HUES64 (cell line): Measurements from ENCODE around the gene SLC2A6.

Experiments
- H3K27ac ChIP-seq: 2 replicates; pipeline ENCODE4 v1.7.0; 2013; ENCODE audit warnings: low read depth, low read length, inconsistent platforms
- H3K27me3 ChIP-seq: 2 replicates; pipeline ENCODE4 v1.6.1; 2013; ENCODE audit warnings: mild to moderate bottlenecking, low read length; ENCODE audit not compliant: insufficient read depth
- H3K36me3 ChIP-seq: 2 replicates; pipeline ENCODE4 v1.6.1; 2013; ENCODE audit warnings: mild to moderate bottlenecking, low read length; ENCODE audit not compliant: insufficient read depth
- H3K4me1 ChIP-seq: 2 replicates; pipeline ENCODE4 v1.6.1; 2013; ENCODE audit warnings: mild to moderate bottlenecking, low read length, moderate library complexity; ENCODE audit not compliant: insufficient read depth
- H3K4me3 ChIP-seq: 2 replicates; pipeline ENCODE4 v1.5.1; 2013; ENCODE audit warnings: mild to moderate bottlenecking, low read length, moderate library complexity
- H3K9ac ChIP-seq: 2 replicates; pipeline ENCODE4 v1.6.1; 2013; ENCODE audit warnings: mild to moderate bottlenecking, low read depth, low read length
- H3K9me3 ChIP-seq: 2 replicates; pipeline ENCODE4 v1.6.1; 2013; ENCODE audit warnings: low read depth, low read length; ENCODE audit not compliant: insufficient read depth
- WGBS: fragments of 150-250, 120-280 bp; methylation state at CpG from one replicate; pipeline ENCODE4 v1.1.7; 2013; ENCODE audit warnings: missing lambda C conversion rate; 5-methylcytosine and 5-hydroxymethylcytosine counted together

The SLC2A6 gene

GRCh38 chr9:133505901-133506652, 27.2 kb upstream of the SLC2A6 start:
- WGBS: 93% methylated on average over 23 of the region's 23 CpGs
- no peaks in the 10 kb centered on the region for H3K36me3 ChIP-seq
- no peak overlapping the region for H3K9ac ChIP-seq

GRCh38 chr9:133505186-133505830, 26.4 kb upstream of the SLC2A6 start:
- no peak overlapping the region for H3K4me3 ChIP-seq
- H3K27me3 ChIP-seq: no peaks in the 10 kb centered on the region
- no peak overlapping the region for H3K9ac ChIP-seq
- no peaks in the 10 kb centered on the region for H3K36me3 ChIP-seq
- 90% methylated on average over 13 of the region's 13 CpGs for WGBS
- no peak overlapping the region for H3K27ac ChIP-seq
- H3K9me3 ChIP-seq: peaks cover 9% of the 10 kb centered on the region
- peaks cover 12% of the 10 kb centered on the region for H3K4me1 ChIP-seq

More at GRCh38 chr9:133505901-133506652, 27.2 kb upstream of the SLC2A6 start:
- no peaks in the 10 kb centered on the region for H3K27me3 ChIP-seq
- H3K9me3 ChIP-seq: peaks cover 9% of the 10 kb centered on the region
- H3K4me1 ChIP-seq: peaks cover 12% of the 10 kb centered on the region
- no peak overlapping the region for H3K4me3 ChIP-seq
- H3K27ac ChIP-seq: no peak overlapping the region

- H3K27ac ChIP-seq: no peak overlapping the region
- no peaks in the 10 kb centered on the region for H3K4me1 ChIP-seq
- no peaks in the 10 kb centered on the region for H3K27me3 ChIP-seq
- no peaks in the 10 kb centered on the region for H3K36me3 ChIP-seq
- 98% methylated on average over 1 of the region's 1 CpG for WGBS
- H3K9me3 ChIP-seq: peaks cover 9% of the 10 kb centered on the region
- H3K9ac ChIP-seq: no peak overlapping the region
- no peak overlapping the region for H3K4me3 ChIP-seq
Measured at GRCh38 chr9:133502112-133502511, 23.2 kb upstream of the SLC2A6 start.

- no peak overlapping the region for H3K27ac ChIP-seq
- peaks cover 9% of the 10 kb centered on the region for H3K9me3 ChIP-seq
- no peaks in the 10 kb centered on the region for H3K4me1 ChIP-seq
- no peak overlapping the region for H3K4me3 ChIP-seq
- H3K9ac ChIP-seq: no peak overlapping the region
- H3K36me3 ChIP-seq: no peaks in the 10 kb centered on the region
- WGBS: 92% methylated on average over 12 of the region's 12 CpGs
- H3K27me3 ChIP-seq: no peaks in the 10 kb centered on the region
Measured at GRCh38 chr9:133499892-133500270, 21.0 kb upstream of the SLC2A6 start.

GRCh38 chr9:133499132-133499891, 20.4 kb upstream of the SLC2A6 start:
- Histone ChIP-seq H3K36me3 (no peaks in the 10 kb centered on the region), H3K9me3 (peaks cover 9% of the 10 kb centered on the region), H3K9ac (no peak overlapping the region), H3K27ac (no peak overlapping the region), H3K4me3 (no peak overlapping the region), H3K27me3 (no peaks in the 10 kb centered on the region), H3K4me1 (no peaks in the 10 kb centered on the region)
- WGBS: 90% methylated on average over 19 of the region's 19 CpGs

GRCh38 chr9:133496861-133497842, 18.3 kb upstream of the SLC2A6 start:
- Histone ChIP-seq H3K9ac (no peak overlapping the region), H3K4me1 (no peaks in the 10 kb centered on the region), H3K27me3 (no peaks in the 10 kb centered on the region), H3K4me3 (no peak overlapping the region), H3K36me3 (no peaks in the 10 kb centered on the region), H3K27ac (no peak overlapping the region), H3K9me3 (peaks cover 4% of the 10 kb centered on the region)
- 89% methylated on average over 35 of the region's 35 CpGs for WGBS

- H3K36me3 ChIP-seq: no peaks in the 10 kb centered on the region
- H3K4me1 ChIP-seq: no peaks in the 10 kb centered on the region
- H3K27me3 ChIP-seq: no peaks in the 10 kb centered on the region
- WGBS: 93% methylated on average over 24 of the region's 24 CpGs
- no peak overlapping the region for H3K9ac ChIP-seq
- H3K4me3 ChIP-seq: no peak overlapping the region
- no peaks in the 10 kb centered on the region for H3K9me3 ChIP-seq
- no peak overlapping the region for H3K27ac ChIP-seq
Measured at GRCh38 chr9:133495327-133496293, 16.7 kb upstream of the SLC2A6 start.

GRCh38 chr9:133494636-133495326, 15.9 kb upstream of the SLC2A6 start:
- H3K4me3 ChIP-seq: no peak overlapping the region
- 90% methylated on average over 24 of the region's 24 CpGs for WGBS
- H3K27me3 ChIP-seq: no peaks in the 10 kb centered on the region
- no peaks in the 10 kb centered on the region for H3K9me3 ChIP-seq
- no peaks in the 10 kb centered on the region for H3K4me1 ChIP-seq
- no peak overlapping the region for H3K9ac ChIP-seq
- no peaks in the 10 kb centered on the region for H3K36me3 ChIP-seq
- no peak overlapping the region for H3K27ac ChIP-seq

- Histone ChIP-seq H3K27ac (no peak overlapping the region), H3K4me1 (no peaks in the 10 kb centered on the region), H3K9me3 (no peaks in the 10 kb centered on the region), H3K36me3 (no peaks in the 10 kb centered on the region), H3K9ac (no peak overlapping the region), H3K4me3 (no peak overlapping the region), H3K27me3 (no peaks in the 10 kb centered on the region)
- WGBS: 92% methylated on average over 23 of the region's 23 CpGs
Measured at GRCh38 chr9:133493845-133494540, 15.1 kb upstream of the SLC2A6 start.
